Stimulated activated CD4-positive, alpha-beta T cell treated with anti-CD3 and anti-CD28 coated beads, Interleukin-15, amount 100 ng/mL, for 48 hours (primary cell): ENCODE measurements around the gene CMTM2.
"Not testable (repeated sequence)": the region's sequence is repeated elsewhere in the genome, so short reads cannot be mapped to it uniquely, and the experiment has no call there.

Experiments used
- DNase-seq, 2 donors: peaks; one replicate each; pipeline ENCODE4 v3.0.0-alpha.2; 2020; ENCODE audit warnings: low read depth in 2 of 2

The CMTM2 gene

GRCh38 chr16:66581246-66581952 is 2.1 kb downstream of the CMTM2 start:
- no peak for DNase-seq

DNA sequence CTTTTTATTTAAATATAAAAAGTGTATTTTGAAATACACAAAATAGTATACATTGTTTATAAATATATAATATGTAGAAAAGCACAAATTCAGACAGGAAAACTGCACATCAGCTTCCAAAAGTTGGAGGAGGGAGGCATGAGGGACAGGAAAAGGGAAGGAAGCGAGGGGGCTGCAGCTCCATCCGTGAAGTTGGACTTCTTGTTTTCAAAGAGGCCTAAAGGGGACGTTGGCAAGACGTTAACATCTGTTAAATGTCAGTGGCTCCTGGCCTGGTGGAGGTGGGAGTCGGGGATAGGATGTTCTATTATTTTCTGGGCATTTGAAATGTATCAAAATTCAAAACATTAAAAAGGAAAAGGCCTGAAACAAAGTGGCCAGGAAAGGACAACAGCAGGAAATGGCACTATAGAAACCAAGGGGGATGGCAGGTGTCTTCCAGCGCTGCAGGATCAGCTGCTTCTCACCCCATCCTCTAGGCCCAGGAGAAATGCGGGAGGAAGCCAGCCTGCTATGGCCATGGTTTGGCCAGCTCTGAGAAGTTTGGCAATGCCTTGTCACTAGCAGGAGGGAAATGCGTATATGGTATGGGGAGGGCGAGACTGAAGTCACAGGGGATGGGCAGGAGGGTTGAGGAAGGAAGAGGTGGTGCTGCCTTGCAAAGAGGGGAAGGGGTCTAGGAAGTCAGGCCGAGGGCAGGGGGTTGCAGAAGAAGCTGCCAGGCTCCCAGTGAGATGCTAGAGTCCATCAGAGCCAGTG is 6.4 kb downstream of the CMTM2 start:
- no peak for DNase-seq

GRCh38 chr16:66587881-66588600 is 8.8 kb downstream of the CMTM2 start:
- DNase-seq: no peak

- peak; percentile 52 to 53 for DNase-seq
Measured at GRCh38 chr16:66588981-66589713, 9.9 kb downstream of the CMTM2 start.

- DNase-seq: no peak
Measured at GRCh38 chr16:66590322-66590721, 11.1 kb downstream of the CMTM2 start.

DNA sequence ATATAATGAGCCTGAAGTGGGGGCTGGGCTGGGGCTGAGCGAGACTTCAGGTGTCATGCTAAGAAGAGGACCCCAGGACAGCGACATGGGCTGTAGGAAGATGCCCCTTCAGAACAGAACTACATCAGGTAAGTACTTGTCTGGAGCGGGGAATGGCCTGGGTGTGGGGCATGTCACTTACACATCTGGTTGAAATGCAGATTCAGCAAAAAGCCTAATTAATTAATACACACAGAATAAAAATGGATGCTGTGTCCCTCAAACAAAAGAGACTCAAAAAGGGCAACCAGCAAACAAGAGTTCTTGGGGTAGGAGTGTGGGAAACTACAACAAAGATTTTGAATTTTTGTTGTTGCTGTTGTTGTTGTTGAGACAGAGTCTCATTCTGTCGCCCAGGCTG is 11.8 kb downstream of the CMTM2 start:
- no peak for DNase-seq

GRCh38 chr16:66592241-66592640 is 13.0 kb downstream of the CMTM2 start:
- no peak for DNase-seq

DNA sequence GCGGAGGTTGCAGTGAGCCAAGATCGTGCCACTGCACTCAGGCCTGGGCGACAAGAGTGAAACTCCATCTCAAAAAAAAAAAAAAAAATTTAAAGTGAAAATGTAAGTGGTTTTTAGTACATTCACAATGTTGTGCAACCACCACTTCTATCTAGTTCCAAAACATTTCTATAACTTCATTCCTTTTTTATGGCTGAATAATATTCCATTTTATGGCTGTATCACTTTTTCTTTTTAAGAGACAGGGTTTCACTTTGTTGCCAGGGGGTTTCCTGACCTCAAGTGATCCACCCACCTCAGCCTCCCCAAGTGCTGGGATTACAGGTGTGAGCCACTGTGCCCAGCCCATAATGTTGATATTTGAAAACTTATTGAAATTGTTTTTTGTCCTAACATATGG is 13.6 kb downstream of the CMTM2 start:
- no peak for DNase-seq

- DNase-seq: no peak
Measured at GRCh38 chr16:66594739-66595138, 15.5 kb downstream of the CMTM2 start.

DNA sequence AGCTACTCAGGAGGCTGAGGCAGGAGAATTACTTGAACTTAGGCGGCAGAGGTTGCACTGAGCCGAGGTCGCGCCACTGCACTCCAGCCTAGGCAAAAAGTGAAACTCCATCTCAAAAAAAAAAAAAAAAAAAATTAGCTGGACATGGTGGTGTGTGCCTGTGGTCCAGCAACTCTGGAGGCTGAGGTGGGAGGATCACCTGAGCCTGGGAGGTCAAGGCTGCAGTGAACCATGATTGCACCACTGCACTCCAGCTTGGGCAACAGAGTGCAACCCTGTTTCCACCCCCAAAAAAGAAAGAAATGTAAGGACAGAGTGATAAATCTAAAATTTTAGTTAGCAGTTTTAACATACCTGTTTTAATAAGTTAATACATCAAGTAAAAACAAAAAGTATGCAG is 17.3 kb downstream of the CMTM2 start:
- not testable (repeated sequence) for DNase-seq

GRCh38 chr16:66596986-66597848 is 18.0 kb downstream of the CMTM2 start:
- no peak for DNase-seq

GRCh38 chr16:66598111-66598510 is 18.8 kb downstream of the CMTM2 start:
- no peak for DNase-seq

- no peak for DNase-seq
Measured at GRCh38 chr16:66599726-66600125, 20.5 kb downstream of the CMTM2 start.

DNA sequence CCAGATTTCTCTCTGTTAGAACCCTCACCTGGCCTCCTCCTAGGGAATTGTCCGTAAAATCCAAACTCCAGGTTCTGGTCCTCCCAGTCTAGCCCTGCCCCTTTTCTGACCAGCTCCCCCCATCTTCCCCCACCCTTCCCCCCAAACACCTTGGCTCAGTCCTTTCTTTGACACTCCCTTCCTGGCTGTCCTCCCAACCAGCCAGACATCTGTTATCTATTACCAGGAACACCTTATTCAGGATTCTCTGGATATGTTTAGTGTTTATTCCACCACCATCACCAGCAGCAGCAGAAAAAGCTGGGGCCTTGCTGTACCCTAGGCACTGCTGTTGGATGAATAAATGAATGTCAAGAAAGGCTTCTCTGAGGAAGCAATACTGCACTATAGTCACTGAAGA is 21.2 kb downstream of the CMTM2 start:
- no peak for DNase-seq

DNA sequence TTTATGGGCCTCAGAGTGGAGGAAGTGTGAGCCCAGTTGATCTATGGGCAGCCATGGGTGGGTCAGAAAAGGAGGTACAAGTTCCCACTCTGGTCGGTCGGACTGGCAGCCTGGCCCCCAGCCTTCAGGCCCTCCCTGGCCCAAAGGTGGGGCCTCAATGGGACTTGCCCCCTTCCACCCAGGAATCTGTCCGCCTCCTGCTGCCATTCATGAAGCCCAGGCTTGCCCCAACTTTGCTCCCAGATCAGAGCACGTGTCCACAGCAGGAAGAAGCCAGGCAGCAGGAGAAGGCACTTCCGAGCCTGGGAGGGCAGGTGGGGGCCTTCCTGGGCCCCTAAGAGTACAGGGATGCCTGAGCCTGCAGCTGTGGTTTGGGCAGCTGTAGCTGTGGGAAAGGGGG is 22.2 kb downstream of the CMTM2 start:
- no peak for DNase-seq

DNA sequence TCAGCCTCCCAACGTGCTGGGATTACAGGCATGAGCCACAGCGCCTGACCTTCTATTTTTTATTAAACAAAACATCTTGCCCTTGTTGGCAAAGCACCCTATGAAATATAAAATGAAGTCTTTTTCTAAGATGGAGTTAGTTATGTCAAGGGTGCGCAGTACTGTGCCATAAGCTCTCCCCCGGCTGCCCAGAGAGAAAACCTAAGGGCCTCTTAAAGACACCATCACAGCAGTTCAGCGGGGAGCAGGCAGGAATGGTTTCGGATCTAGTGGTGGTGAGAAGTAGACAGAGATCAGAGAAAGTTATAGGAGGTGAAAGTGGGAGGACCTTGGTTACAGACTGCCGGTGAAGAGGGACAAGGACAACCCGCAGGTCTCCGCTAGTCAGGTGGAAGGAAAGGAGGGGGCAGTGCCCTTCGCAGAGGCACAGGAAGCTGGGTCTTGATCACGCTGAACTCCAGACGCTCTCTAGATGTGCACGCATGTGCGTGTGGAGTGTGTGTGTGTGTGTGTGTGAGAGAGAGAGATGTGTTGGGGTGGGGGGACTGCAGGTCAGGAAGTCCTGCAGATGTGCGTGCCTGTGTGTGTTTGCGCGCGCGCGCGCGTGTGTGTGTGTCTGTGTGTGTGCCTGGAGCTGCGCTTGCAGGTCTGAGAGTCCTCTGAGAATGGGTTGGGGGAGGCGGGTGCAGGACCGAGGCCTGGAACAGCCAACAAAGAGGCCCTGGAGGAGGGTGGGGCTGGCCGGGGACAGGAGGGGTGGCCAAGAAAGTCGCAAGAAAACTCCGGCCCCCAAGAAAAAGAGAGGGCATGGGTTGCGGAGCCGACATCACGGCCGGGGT is 24.5 kb downstream of the CMTM2 start:
- DNase-seq: peak; percentile 45 to 50

GRCh38 chr16:66604376-66605176 is 25.3 kb downstream of the CMTM2 start, which contains the start of gene CMTM3:
Gene CMTM3 (plus strand): TSS chr16:66604704. CDS start chr16:66604806, 102 bp downstream.
- DNase-seq: peak; percentile 39 to 64

DNA sequence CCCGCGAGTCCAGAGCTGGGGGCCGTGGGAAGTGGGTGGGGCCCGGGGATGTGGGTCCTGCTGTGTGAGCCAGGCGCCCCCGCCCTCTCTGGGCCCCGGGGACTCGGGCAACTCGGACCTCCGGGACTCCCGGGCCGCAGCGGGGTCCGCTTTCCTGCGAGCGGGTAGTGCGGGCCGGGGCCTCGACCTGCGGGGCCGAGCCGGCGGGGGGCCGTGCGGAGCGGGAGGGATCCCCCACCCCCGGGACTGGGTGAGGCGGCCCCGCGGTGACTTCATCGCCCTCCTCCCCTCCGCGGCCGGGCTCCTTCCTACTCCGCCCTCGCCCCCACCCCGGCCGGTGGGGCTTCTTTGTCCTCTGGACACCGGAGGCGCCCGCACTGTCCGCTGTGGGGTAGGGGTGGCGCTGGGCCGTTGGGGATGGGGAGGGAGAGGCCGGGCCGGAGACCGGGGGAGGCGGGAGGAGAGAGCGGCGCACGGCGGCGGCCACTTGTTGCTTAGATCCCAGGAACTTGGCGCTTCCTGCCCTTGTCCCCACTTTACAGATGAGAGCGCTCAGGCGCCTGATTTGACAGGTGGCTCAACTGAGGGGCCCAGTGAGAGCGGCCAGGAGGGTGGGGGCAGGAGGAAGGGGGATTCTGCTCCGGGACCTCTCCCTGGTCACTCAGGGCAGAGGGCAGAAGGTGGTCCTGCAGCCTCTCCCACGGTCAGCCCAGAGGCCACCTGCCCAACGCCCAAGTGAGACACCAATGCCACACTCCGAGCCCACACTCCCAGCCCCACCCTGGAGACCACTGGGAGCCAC is 26.1 kb downstream of the CMTM2 start:
- peak in 1 of 2 donors; percentile 14 for DNase-seq
